GM13977 (cell line): ENCODE data around the gene CHD2.

Experiments used
- DNase-seq: peaks from one replicate; pipeline ENCODE4 v3.0.0; 2012; ENCODE audit warnings: low spot score
- CTCF ChIP-seq: IDR thresholded peaks from 2 replicates; pipeline ENCODE4 v1.5.1; 2012; ENCODE audit warnings: mild to moderate bottlenecking, control low read depth; ENCODE audit not compliant: insufficient read depth; ENCODE audit errors: extremely low read depth, missing control alignments
- in situ Hi-C: fragments of 300-500 bp; cut with MboI; formaldehyde crosslinking; loops from one replicate; pipeline ENCODE4 v1.12.0; 2022; ENCODE audit warnings: low sequenced_read_pairs, low pct_unique_long_range_greater_than_20kb, mixed read lengths, inconsistent platforms; ENCODE audit not compliant: unreplicated experiment

Gene CHD2

GRCh38 chr15:92936693-92937092 lies 36.6 kb downstream of the CHD2 start:
- in situ Hi-C loops: no loop called here
- DNase-seq: no peak
- no peak for TF ChIP-seq CTCF

GRCh38 chr15:92937901-92938300 lies 37.8 kb downstream of the CHD2 start:
- TF ChIP-seq CTCF: no peak
- no peak for DNase-seq
- in situ Hi-C loops: no loop called here

- in situ Hi-C loops: no loop called here
- TF ChIP-seq CTCF: no peak
- no peak for DNase-seq
These were observed 38.3 kb downstream of the CHD2 start for GRCh38 chr15:92938387-92938786.

GRCh38 chr15:92941668-92942067 lies 41.5 kb downstream of the CHD2 start:
- no peak for DNase-seq
- in situ Hi-C loops: no loop called here

GRCh38 chr15:92942706-92943105 lies 42.6 kb downstream of the CHD2 start:
- in situ Hi-C loops: no loop called here
- no peak for TF ChIP-seq CTCF

More at GRCh38 chr15:92941668-92942067, 41.5 kb downstream of the CHD2 start:
- no peak for TF ChIP-seq CTCF

GRCh38 chr15:92943581-92943980 lies 43.5 kb downstream of the CHD2 start:
- TF ChIP-seq CTCF: no peak
- no peak for DNase-seq
- in situ Hi-C loops: no loop called here

More at GRCh38 chr15:92942706-92943105, 42.6 kb downstream of the CHD2 start:
- DNase-seq: no peak
